ENCODE data around the gene LMF1.
"Not testable (repeated sequence)": the region's sequence is repeated elsewhere in the genome, so short reads cannot be mapped to it uniquely, and the experiment has no call there.

Gene LMF1

GRCh38 chr16:947922-948303, 22.9 kb downstream of the LMF1 start:
- not testable (repeated sequence) for DNase-seq (ENCODE audit: low spot score)

- DNase-seq (ENCODE audit: low spot score) = no peak
These were observed 23.4 kb downstream of the LMF1 start for GRCh38 chr16:947255-947921.

DNA sequence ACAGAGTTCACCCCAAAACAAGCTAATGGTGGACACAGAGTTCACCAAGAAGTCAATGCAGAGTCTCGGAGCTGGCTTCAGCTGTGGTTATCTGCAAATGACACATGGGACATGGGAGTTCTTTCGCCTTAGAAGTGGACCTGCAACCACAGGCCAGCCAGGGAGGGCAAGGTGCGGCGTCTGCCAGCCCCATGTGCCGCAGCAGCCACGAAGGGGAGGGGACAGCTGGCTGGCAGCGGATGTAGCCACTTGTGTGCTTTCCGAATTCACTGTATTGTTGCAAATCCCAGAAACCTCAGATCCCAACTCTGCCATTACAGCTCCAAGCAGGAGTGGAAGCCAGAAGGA, 24.8 kb downstream of the LMF1 start:
- no peak for DNase-seq (ENCODE audit: low spot score)

DNA sequence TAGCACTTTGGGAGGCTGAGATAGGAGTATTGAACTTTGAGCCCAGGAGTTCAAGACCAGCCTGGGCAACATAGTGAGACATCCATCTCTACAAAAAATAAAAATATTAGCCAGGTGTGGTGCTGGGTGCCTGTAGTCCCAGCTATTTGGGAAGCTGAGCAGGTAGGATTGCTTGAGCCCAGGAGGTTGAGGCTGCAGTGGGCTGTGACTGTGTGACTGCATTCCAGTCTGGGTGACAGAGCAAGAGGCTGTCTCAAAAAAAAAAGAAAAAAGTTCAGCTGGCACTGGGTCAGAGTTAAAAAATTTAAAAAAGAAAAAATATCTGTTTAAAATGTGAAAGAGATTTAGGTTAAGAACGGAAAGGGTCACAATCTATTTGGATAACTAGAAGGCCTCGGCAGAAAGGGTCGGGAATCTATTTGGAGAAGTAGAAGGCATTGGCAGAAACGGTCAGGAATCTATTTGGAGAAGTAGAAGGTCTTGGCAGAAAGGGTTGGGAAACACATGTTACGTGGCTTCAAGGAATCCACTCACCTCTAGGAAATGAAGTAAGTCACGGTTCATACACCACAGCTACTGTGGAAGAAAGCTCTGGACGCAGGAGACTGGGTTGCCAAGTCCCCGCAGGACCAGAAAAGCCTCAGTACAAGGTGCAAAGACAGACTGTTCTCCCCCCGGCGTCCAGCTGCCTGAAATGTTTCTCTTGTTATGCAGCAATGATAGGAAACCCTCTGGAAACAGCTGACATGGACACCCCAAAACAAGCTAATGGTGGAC, 25.3 kb downstream of the LMF1 start:
- no peak for DNase-seq (ENCODE audit: low spot score)

GRCh38 chr16:943971-944370, 26.8 kb downstream of the LMF1 start:
- no peak for DNase-seq (ENCODE audit: low spot score)

- no peak for DNase-seq (ENCODE audit: low spot score)
These were observed 28.2 kb downstream of the LMF1 start for GRCh38 chr16:942436-943060.

- DNase-seq (ENCODE audit: low spot score) = no peak
These were observed 30.8 kb downstream of the LMF1 start for GRCh38 chr16:939941-940340.

DNA sequence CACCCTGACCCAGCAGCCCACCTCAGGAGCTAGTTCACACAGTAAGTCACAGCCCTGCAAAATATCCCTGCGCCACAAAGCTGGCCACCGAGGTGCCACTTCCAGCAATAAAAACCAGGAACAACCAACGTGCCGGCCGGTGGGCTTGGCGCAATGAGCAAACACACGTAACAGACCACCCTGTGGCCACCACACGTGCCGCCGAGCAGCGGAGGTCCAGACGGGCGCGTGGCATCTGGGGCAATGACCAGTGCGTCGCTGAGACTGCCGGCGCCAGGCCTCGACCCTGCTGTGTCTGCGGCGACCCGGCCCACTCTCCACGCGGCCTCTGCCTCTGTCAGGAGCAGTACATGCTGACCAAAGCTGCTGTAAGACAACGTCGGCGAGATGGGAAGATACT, 31.5 kb downstream of the LMF1 start:
- no peak for DNase-seq (ENCODE audit: low spot score)

DNA sequence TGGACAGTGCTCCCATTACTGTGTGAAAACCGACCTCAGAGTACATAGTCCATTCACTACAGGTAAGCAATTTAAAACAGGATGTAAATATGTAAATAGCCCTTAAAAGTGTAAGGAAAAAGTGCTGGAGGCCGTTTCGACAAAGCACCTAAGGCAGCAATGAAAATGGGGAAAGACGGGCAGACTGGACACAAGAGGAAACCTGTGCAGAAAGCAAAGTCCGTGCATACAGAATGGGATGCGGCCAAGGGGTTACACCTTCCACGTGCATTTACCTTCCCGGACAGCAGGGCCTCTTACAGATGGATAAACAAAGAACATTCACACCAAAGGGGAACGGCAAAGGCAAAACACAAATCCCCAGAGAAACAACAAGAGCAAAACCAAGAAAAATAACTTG, 32.0 kb downstream of the LMF1 start:
- DNase-seq (ENCODE audit: low spot score) = no peak

DNA sequence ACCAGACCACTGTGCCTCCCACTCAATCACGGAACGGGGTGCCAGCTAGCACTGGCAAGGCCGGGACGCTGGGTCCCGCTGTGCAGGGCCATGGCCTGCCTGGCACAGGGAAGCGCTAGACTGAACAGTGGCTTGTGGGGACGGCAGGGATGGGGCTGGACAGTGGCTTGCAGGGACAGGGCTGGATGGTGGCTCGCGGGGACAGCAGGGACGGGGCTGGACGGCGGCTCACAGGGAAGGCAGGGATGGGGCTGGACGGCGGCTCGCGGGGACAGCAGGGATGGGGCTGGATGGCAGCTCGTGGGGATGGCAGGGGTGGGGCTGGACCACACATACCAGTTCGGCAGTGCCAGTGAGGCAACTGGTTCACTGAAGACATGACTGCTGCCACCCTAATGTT, 32.6 kb downstream of the LMF1 start:
- DNase-seq (ENCODE audit: low spot score) = no peak

DNA sequence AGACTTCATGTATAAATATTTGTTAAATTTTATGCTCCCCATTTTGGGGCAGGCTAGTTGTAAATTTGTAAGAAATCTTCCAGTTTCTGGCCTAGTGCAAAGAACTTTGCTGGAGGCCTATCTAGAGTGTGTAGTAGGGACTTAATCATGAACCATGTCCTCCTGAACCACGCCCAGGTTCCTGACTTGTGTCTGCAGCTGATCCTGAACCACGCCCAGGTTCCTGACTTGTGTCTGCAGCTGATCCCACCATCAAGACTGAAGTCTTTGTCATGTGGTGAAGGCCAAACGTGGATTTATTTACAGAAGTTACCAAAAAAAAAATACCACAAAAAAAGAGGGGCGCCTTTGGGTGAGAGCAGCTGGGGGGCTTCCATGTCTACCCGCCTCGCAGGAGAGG, 33.1 kb downstream of the LMF1 start:
- no peak for DNase-seq (ENCODE audit: low spot score)

GRCh38 chr16:937311-937710, 33.5 kb downstream of the LMF1 start:
- no peak for DNase-seq (ENCODE audit: low spot score)

DNA sequence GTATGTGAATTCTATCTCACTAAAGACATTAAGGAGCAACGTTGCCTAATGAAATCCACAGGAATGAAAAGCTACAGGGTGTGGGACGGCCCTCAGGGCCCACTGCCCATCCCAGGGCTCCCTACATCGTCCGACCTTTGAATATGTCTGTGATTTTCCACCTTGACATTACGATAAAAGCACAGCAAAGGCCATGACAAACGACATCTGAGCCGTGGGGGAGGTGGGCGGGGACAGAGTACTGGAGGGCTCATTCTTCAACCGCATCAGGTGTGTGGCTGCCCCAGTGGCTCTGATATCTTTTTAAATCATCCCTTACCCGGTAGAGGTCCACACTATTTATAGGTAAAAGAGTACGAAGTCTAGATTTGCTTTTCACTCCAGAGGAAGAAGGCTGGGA, 35.1 kb downstream of the LMF1 start:
- no peak for DNase-seq (ENCODE audit: low spot score)

GRCh38 chr16:934178-934577, 36.6 kb downstream of the LMF1 start:
- DNase-seq (ENCODE audit: low spot score) = no peak

- DNase-seq (ENCODE audit: low spot score) = no peak
These were observed 37.2 kb downstream of the LMF1 start for GRCh38 chr16:933581-933980.

DNA sequence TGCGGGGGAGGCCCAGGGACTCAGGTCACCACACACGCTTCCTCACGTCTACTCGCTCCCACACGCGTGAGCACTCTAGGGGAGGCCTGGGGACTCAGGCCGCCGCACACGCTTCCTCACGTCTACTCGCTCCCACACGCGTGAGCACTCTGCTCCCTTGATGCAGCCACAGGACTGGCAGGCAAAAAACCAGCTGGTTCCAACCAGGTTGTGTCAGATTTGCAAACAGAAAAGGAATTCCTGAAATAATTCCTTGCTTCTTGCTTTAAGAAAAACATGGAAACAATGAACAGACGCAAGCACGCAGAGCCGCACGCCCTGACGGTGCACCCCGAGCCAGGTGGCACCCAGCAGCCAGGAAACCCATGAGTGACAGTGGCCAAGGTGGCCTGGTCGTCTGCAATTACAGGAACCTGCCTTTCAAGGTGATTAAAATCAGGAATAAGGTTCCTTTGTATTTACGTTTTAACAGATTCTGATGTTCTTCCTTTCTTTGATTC, 37.9 kb downstream of the LMF1 start:
- DNase-seq (ENCODE audit: low spot score) = no peak

DNA sequence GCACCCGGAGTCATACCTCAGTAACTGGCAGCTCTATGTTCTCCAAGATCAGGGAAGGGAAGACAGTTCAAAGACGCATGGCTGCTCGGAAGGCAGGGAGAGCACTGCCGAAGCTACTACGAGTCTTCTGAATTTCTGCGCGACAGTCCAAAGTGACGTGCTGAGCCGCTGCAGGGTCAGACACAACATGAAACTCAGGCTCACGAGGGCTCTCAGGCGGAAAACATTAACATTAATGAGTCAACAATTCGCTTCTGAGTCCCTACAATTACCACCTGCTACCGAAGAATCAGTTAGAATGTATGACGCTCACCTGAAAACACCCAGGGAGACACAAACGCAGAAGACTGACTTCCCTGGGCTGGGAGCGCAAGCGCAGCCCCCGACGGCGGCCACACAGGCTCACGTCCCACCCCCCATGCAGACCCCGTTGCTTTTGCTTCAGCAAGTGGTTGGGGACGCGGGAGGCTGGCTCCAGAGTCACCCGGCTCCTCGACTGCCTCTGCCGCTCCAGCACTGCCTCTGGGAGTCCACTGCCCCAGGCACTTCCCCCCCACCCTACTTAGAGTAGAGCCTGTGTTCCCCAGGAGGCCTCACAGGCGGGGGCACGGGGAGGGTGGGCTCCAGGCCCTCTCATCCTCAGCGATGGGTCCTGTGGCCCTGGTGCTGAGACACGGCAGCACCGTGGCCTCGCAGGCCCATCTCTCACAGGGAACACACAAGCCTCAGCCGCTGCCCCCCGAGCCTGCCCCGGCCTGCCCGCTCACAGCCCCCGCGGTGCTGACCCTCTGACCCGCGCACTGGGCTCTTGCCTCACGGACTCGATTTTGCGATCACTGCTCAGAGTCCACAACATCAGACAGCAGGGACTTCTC, 38.9 kb downstream of the LMF1 start:
- DNase-seq (ENCODE audit: low spot score) = no peak

DNA sequence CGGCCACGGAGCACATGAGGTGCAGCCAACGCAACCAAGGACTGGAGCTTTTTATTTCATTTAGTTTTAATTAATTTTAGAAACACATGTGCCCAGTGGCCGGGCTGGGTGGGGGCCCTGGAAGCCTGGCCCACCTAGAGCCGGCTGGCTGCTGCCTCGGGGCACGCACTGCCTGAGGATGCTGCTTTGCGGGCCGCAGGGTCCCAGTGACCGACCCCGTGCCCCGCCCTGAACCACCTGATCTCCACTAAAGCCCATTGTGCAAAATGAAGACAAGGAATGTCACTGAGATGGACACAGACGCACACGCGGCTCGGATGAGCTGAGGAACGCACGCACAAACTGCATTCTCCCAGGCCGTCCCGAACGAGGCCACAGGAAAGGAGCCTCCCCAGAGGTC, 39.6 kb downstream of the LMF1 start:
- no peak for DNase-seq (ENCODE audit: low spot score)

GRCh38 chr16:930511-930910, 40.3 kb downstream of the LMF1 start:
- DNase-seq (ENCODE audit: low spot score) = no peak

DNA sequence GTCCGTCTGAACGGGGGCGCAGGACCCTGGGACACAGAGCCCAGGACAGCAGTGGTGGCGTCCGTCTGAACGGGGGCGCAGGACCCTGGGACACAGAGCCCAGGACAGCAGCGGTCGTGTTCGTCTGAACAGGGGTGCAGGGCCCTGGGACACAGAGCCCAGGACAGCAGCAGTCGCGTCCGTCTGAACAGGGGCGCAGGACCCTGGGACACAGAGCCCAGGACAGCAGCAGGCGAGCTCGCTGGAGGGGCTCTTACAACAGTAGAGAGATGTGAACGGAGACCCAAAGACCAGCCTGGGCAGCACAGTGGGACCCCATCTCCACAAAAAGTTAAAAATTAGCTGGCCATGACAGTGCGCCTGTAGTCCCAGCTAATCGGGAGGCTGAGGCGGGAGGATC, 40.7 kb downstream of the LMF1 start:
- DNase-seq (ENCODE audit: low spot score) = no peak

DNA sequence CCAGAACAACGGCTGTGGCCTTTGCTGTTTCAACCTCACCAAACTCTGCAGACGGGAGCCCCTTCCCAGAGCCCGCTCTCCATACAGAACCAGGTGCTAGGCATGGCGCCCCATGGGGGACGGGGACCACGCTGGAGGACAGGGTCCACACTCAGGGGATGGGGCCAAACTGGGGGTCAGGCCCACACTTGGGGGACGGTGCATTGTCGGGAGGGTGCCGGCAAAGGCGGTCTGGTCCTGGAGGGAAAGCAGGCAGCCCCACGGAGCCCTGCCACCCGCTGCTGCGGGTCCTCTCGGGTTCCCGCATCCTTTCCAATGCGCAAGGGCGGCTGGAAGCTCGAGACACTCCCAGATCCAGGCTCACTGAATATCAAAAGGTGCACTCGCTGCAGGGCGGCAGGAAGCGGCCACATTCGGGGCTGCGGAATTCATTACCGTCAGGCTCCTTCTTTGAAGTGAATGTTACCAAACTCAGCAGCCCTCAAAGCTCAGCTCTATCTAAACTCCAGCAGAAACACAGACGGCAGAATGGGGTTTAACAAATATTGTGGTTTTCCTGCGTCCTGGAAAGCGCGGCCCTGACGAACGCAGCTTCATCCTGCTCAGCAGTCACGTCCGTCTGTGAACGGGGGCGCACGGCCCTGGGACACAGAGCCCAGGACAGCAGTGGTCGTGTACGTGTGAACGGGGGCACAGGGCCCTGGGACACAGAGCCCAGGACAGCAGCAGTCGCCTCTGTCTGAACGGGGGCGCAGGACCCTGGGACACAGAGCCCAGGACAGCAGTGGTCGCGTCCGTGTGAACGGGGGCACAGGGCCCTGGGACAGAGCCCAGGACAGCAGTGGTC, 41.3 kb downstream of the LMF1 start:
- DNase-seq (ENCODE audit: low spot score) = no peak
